MM.1S (cell line): ENCODE data around the gene CCT5.

ENCODE experiments used
- CTCF ChIP-seq: fragments of 300-600 bp; sonication (generic); IDR thresholded peaks from 2 replicates; pipeline ENCODE4 v1.5.1; 2016; ENCODE audit warnings: antibody characterized with exemption, low read length, mixed read lengths
- EZH2 ChIP-seq: fragments of 300-600 bp; sonication (generic); optimal IDR thresholded peaks from 2 replicates; pipeline ENCODE3; 2017; ENCODE audit warnings: low read depth, mild to moderate bottlenecking, antibody characterized with exemption, low read length, mixed read lengths

DNA sequence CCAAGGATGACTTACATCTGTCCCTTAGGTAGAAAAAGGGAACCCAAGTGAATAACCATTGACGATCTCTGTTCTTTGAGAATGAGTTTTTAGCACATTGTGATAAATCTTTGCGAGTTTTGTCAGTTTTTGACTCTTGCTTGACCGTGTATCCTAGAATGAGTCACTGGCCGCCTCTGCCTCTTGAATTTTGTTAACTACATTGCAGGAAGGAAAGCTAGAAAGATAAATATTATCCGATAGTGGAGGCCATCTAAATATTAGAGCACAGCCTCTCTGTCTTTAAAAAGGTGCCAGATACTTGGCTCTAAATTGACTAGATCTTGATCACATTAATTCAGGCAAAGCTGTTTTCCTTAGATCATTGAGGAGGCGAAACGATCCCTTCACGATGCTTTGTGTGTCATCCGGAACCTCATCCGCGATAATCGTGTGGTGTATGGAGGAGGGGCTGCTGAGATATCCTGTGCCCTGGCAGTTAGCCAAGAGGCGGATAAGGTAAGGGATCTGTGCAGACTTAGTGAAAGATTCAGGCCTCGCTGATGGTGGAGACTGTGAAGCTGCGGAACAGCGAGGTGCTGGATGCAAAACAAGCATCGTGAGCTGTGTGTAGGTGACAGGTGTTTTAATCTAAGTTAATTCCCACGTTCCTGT is 12.2 kb downstream of the CCT5 start:
- TF ChIP-seq CTCF: no peak
- TF ChIP-seq EZH2: no peak
